ENCODE data around the gene LATS2.

LATS2 gene

DNA sequence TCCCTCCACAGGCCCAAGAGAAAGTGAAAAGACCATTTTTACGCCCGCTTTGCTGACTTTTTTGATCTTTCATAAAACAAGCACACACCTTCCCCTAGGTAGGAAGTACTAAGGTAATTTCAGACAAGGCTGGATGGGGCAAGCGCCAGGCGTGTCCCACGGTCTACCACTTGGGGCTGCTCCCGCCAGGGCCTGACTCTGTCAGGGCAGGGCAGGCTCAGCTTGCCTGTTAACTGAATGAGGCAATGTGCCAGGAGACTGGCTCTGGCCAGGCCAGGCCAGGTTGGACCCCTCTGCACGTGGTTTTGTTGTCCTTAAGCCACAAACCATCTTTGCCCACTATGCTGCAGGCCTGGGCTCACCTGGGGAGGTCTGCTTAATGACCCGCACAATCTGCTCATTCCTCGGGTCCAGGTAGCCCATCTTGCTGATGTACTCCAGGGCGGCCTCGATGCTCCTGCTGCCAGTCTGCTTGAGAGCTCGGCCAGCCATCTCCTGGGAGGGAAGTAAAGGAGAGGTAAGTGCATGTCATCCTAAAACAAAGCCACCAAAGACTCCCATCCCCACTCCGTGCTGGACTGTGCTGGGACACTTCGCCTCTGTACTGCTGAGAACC lies 70.4 kb downstream of the LATS2 start:
- no peak overlapping the region for H3K27ac ChIP-seq (ENCODE audit: low read length)
- peaks cover 22 to 43% of the 10 kb centered on the region in 2 donors for H3K36me3 ChIP-seq (ENCODE audit: control insufficient read depth in 2 of 2, insufficient read depth in 2 of 2, low read length in 2 of 2)
- H3K9ac ChIP-seq (ENCODE audit: low read length in 2 of 2) = no peak overlapping the region

DNA sequence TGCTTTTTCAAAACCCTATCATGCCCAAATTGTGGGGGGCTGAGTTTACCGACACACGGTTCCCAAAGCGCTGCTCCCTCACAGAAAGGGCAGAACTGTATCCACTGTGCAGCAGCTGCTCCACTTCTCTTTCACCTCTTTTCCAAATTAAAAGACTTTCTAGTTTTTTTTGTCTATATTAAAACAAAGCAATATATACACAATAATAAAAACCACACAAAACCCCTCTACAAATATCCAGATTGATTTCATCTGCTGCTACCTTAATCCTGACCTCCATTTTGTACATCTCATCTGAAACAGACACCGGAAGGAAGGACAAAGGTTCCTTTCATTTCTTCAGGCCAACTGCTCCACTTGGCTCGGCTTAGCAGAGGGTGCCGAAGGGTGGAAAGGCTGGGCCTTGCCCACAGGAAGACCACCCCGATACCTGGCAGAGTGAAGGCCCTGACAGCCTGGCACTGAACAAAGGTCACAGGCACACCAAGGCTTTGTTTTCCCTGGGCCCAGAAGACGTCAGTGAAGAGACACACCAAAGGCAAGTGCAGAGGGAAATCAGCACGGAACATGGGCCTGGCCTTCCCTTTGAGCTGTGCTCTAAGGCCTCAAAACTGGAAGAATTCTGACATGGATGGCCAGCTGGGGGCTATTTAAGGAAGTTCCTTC lies 71.6 kb downstream of the LATS2 start:
- Histone ChIP-seq H3K27me3 (ENCODE audit: control insufficient read depth in 1 of 2, insufficient read depth in 2 of 2, low read length in 2 of 2) (no peaks in the 10 kb centered on the region), H3K4me1 (ENCODE audit: control insufficient read depth, insufficient read depth, low read length) (peaks cover 3% of the 10 kb centered on the region), H3K36me3 (ENCODE audit: control insufficient read depth in 2 of 2, insufficient read depth in 2 of 2, low read length in 2 of 2) (peaks cover 25 to 40% of the 10 kb centered on the region in 2 donors), H3K27ac (ENCODE audit: low read length) (no peak overlapping the region), H3K9me3 (ENCODE audit: control insufficient read depth in 2 of 2, low read length in 2 of 2) (no peaks in the 10 kb centered on the region), H3K4me3 (ENCODE audit: low read length in 2 of 2) (no peak overlapping the region), H3K9ac (ENCODE audit: low read length in 2 of 2) (no peak overlapping the region)

More for the DNA sequence above, 70.4 kb downstream of the LATS2 start:
- H3K27me3 ChIP-seq (ENCODE audit: control insufficient read depth in 1 of 2, insufficient read depth in 2 of 2, low read length in 2 of 2) = no peaks in the 10 kb centered on the region
- peaks cover 5% of the 10 kb centered on the region for H3K4me1 ChIP-seq (ENCODE audit: control insufficient read depth, insufficient read depth, low read length)
- no peaks in the 10 kb centered on the region for H3K9me3 ChIP-seq (ENCODE audit: control insufficient read depth in 2 of 2, low read length in 2 of 2)
- no peak overlapping the region for H3K4me3 ChIP-seq (ENCODE audit: low read length in 2 of 2)

DNA sequence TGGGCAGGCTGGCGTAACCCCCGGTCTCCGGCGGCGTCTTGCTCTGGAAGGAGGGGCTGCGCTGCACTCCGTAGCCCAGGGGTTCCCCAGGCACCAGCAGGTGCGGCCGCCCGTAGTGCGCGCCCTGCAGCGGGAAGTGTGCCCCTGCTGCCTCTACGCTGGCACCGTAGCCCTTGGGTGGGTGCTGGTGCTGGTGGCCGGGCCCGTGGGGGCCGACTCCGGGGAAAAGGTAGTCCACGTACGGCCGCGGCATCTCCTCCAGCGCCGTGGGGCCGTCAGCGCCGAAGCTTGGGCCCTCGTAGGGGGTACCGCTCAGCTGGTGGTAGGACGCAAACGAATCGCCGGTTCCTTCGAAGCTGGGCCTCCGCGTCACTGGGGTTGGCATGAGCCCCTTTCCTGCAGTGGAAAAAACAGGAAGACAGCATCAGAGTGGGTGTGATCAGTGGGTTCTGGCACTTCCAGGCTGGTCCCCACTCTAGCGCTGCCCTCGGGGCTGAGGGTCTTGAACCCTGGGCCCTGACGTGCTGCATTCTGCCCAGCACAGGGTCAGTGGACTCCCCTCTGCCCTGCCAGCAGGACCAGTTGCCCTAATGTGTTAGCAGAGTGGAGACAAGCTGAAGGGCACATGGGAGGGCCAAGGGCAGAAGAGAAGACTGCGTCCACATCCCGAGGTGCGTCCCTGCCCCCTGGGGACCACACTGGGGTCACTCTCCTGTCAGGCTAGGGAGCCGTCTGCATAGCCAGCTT lies 72.3 kb downstream of the LATS2 start:
- no peak overlapping the region for H3K27ac ChIP-seq (ENCODE audit: low read length)
- peaks cover 2% of the 10 kb centered on the region for H3K4me1 ChIP-seq (ENCODE audit: control insufficient read depth, insufficient read depth, low read length)
- no peaks in the 10 kb centered on the region for H3K27me3 ChIP-seq (ENCODE audit: control insufficient read depth in 1 of 2, insufficient read depth in 2 of 2, low read length in 2 of 2)
- H3K4me3 ChIP-seq (ENCODE audit: low read length in 2 of 2) = no peak overlapping the region
- peaks cover 25 to 37% of the 10 kb centered on the region in 2 donors for H3K36me3 ChIP-seq (ENCODE audit: control insufficient read depth in 2 of 2, insufficient read depth in 2 of 2, low read length in 2 of 2)
- H3K9ac ChIP-seq (ENCODE audit: low read length in 2 of 2) = no peak overlapping the region
- no peaks in the 10 kb centered on the region for H3K9me3 ChIP-seq (ENCODE audit: control insufficient read depth in 2 of 2, low read length in 2 of 2)

DNA sequence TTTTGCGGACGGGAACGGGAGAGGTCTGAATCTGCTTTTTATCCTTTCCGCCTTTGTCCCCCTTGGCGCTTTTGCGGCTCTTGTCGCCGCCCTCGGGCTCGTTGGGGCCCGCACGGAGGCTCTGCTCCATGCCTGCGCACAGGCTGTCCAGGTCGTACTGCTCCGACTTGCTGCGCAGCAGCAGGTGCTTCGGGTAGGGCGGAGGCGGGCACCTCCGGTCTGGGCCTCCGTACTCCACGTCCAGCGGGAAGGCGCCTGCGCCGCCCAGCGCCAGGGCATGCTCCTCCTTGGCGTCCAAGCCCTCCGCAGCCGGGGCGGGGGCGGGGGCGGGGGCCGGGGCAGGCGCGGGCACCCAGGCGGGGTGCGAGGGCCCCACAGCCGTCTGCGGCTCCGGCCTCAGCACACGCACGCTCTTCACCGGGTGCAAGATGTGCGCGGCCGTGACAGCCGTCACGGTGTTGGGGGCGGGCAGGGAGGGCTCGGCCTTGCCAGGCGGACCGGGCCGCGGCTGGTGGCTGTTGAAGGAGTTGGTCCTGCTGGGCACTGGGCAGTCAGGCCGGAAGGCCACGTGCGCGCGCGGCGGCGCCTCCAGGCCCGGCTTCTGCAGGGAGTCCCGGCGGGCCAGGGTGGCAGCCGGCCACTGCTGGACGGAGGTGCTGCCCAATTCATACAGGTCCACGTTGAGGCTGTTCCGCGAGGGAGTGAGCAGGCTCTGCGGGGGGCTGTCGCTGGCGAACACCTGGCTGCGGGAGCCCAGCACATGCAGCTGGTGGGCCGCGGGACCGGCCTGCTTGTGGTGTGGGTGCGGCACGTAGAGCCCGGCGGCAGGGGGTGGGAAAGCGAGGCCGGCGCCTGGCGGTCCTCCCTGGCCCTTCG lies 73.1 kb downstream of the LATS2 start:
- Histone ChIP-seq H3K36me3 (ENCODE audit: control insufficient read depth in 2 of 2, insufficient read depth in 2 of 2, low read length in 2 of 2) (peaks cover 28 to 39% of the 10 kb centered on the region in 2 donors), H3K4me3 (ENCODE audit: low read length in 2 of 2) (no peak overlapping the region)

DNA sequence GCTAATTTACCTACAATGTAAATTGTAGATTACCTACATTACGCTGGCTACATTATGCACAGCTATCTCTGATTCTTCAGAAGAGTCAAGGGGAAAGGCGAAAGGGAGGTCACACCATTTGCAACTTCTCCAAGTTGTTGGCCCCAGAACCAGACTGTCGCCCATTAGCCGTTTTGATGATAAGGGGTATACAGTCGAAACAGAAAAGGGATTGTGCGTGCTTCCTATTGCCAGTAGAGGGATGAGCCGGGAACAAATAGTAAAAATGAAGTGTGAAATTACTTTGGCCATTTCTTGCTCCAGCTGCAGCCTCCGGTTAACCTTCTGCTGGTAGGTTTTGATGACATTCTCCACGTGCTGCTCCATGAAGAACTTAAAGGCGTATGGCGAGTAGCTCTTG lies 73.8 kb downstream of the LATS2 start:
- no peaks in the 10 kb centered on the region for H3K4me1 ChIP-seq (ENCODE audit: control insufficient read depth, insufficient read depth, low read length)
- peaks cover 33 to 40% of the 10 kb centered on the region in 2 donors for H3K36me3 ChIP-seq (ENCODE audit: control insufficient read depth in 2 of 2, insufficient read depth in 2 of 2, low read length in 2 of 2)
- H3K27ac ChIP-seq (ENCODE audit: low read length) = no peak overlapping the region

More for the DNA sequence above, 73.1 kb downstream of the LATS2 start:
- peaks cover 1% of the 10 kb centered on the region for H3K4me1 ChIP-seq (ENCODE audit: control insufficient read depth, insufficient read depth, low read length)
- no peaks in the 10 kb centered on the region for H3K9me3 ChIP-seq (ENCODE audit: control insufficient read depth in 2 of 2, low read length in 2 of 2)
- no peaks in the 10 kb centered on the region for H3K27me3 ChIP-seq (ENCODE audit: control insufficient read depth in 1 of 2, insufficient read depth in 2 of 2, low read length in 2 of 2)
- H3K27ac ChIP-seq (ENCODE audit: low read length) = no peak overlapping the region
- no peak overlapping the region for H3K9ac ChIP-seq (ENCODE audit: low read length in 2 of 2)

DNA sequence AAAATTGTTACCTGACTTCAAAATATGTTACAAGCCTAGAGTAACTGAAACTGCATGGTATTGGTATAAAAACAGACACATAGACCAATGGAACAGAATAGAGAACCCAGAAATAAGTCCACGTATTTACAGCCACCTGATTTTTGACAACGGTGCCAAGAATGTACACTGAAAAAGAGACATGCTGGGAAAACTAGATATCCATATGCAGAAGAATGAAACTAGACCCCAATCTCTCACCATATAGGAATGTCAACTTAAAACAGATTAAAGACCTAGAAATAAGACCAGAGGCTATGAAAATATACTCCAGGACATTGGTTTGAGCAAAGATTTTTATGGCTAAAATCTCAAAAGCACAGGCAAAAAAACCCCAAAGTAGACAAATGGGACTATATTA lies 76.5 kb downstream of the LATS2 start:
- Histone ChIP-seq H3K4me1 (ENCODE audit: control insufficient read depth, insufficient read depth, low read length) (no peaks in the 10 kb centered on the region), H3K9ac (ENCODE audit: low read length in 2 of 2) (no peak overlapping the region), H3K27ac (ENCODE audit: low read length) (no peak overlapping the region), H3K36me3 (ENCODE audit: control insufficient read depth in 2 of 2, insufficient read depth in 2 of 2, low read length in 2 of 2) (peaks cover 44 to 47% of the 10 kb centered on the region in 2 donors), H3K27me3 (ENCODE audit: control insufficient read depth in 1 of 2, insufficient read depth in 2 of 2, low read length in 2 of 2) (no peaks in the 10 kb centered on the region), H3K4me3 (ENCODE audit: low read length in 2 of 2) (no peak overlapping the region), H3K9me3 (ENCODE audit: control insufficient read depth in 2 of 2, low read length in 2 of 2) (no peaks in the 10 kb centered on the region)

More for the DNA sequence above, 73.8 kb downstream of the LATS2 start:
- Histone ChIP-seq H3K27me3 (ENCODE audit: control insufficient read depth in 1 of 2, insufficient read depth in 2 of 2, low read length in 2 of 2) (no peaks in the 10 kb centered on the region), H3K9me3 (ENCODE audit: control insufficient read depth in 2 of 2, low read length in 2 of 2) (no peaks in the 10 kb centered on the region), H3K4me3 (ENCODE audit: low read length in 2 of 2) (no peak overlapping the region), H3K9ac (ENCODE audit: low read length in 2 of 2) (no peak overlapping the region)

DNA sequence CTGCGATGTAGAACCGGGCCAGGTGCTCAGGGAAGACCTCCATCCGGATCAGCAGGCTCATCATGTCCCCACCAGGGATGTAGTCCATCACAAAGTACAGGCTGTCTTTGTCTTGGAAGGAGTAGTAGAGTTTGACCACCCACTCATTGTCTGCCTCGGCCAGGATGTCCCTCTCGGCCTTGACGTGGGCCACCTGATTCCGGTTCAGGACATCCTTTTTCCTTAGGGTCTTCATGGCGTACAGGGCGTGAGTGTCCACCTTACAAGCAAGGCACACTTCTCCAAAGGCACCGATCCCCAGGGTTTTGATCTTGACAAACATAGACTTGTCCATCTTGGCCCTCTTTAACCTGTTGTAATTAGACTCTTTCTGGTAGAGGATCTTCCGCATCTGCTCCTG lies 78.0 kb downstream of the LATS2 start:
- Histone ChIP-seq H3K9me3 (ENCODE audit: control insufficient read depth in 2 of 2, low read length in 2 of 2) (no peaks in the 10 kb centered on the region), H3K9ac (ENCODE audit: low read length in 2 of 2) (no peak overlapping the region), H3K27ac (ENCODE audit: low read length) (no peak overlapping the region), H3K4me1 (ENCODE audit: control insufficient read depth, insufficient read depth, low read length) (no peaks in the 10 kb centered on the region), H3K36me3 (ENCODE audit: control insufficient read depth in 2 of 2, insufficient read depth in 2 of 2, low read length in 2 of 2) (peaks cover 44 to 45% of the 10 kb centered on the region in 2 donors), H3K27me3 (ENCODE audit: control insufficient read depth in 1 of 2, insufficient read depth in 2 of 2, low read length in 2 of 2) (no peaks in the 10 kb centered on the region), H3K4me3 (ENCODE audit: low read length in 2 of 2) (no peak overlapping the region)

DNA sequence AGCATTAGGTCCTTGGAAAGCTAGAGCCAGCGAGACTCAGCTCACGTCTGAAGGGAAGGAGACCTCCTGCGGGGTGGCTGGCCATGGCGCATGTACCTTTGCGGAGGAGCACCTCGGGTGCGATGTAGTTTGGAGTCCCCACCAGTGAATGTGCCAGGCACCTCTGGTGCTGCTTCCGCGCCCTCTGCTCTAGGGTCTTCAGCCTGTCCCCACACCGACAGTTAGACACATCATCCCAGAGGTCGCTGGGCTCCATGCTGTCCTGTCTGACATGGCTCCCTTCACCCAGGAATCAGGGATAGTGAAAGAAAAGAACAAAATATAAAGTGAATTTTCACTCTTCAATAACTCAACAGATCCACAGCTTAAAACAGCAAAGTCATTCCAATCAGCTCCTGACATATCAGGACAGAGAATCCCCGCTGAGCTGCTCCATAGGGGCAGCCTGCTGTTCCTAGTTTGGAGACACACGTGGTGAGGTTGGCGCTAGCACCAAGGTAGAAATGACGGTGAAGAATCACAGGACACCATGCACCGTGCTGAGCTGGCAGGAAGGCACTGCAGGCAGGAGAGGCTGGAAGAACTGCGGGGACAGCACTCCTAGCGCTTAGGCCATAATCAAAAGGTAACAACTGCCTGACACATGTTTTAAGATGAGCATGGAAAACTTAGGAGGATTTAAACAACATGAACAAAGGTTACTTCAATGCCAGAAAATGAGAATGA lies 79.9 kb downstream of the LATS2 start:
- H3K4me1 ChIP-seq (ENCODE audit: control insufficient read depth, insufficient read depth, low read length) = no peaks in the 10 kb centered on the region
- no peak overlapping the region for H3K4me3 ChIP-seq (ENCODE audit: low read length in 2 of 2)
- H3K27ac ChIP-seq (ENCODE audit: low read length) = no peak overlapping the region
- no peak overlapping the region for H3K9ac ChIP-seq (ENCODE audit: low read length in 2 of 2)
- H3K27me3 ChIP-seq (ENCODE audit: control insufficient read depth in 1 of 2, insufficient read depth in 2 of 2, low read length in 2 of 2) = no peaks in the 10 kb centered on the region
- H3K36me3 ChIP-seq (ENCODE audit: control insufficient read depth in 2 of 2, insufficient read depth in 2 of 2, low read length in 2 of 2) = peaks cover 37 to 46% of the 10 kb centered on the region in 2 donors
- H3K9me3 ChIP-seq (ENCODE audit: control insufficient read depth in 2 of 2, low read length in 2 of 2) = no peaks in the 10 kb centered on the region

DNA sequence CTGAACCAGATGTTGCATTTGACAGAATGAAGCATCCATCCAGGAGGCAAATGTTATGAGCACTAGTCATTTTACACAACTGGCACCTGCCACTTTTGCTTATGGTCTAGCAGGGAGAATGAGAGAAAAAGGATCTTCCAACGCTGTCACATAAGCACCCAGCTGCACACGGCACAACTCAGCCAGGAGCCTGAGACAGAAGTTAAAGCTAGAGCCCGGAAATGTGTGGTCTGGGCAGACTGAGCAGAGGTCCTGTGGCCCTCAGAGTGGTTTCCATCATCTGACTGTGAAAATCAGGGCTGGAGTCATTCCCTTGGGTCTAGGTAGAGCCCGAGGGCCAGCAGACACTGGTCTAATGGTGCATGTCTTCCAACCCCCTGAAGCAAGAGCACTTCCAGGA lies 80.5 kb downstream of the LATS2 start:
- no peaks in the 10 kb centered on the region for H3K4me1 ChIP-seq (ENCODE audit: control insufficient read depth, insufficient read depth, low read length)
- H3K9me3 ChIP-seq (ENCODE audit: control insufficient read depth in 2 of 2, low read length in 2 of 2) = no peaks in the 10 kb centered on the region
- no peak overlapping the region for H3K9ac ChIP-seq (ENCODE audit: low read length in 2 of 2)
- peaks cover 40 to 45% of the 10 kb centered on the region in 2 donors for H3K36me3 ChIP-seq (ENCODE audit: control insufficient read depth in 2 of 2, insufficient read depth in 2 of 2, low read length in 2 of 2)
- no peaks in the 10 kb centered on the region for H3K27me3 ChIP-seq (ENCODE audit: control insufficient read depth in 1 of 2, insufficient read depth in 2 of 2, low read length in 2 of 2)
- no peak overlapping the region for H3K4me3 ChIP-seq (ENCODE audit: low read length in 2 of 2)
- no peak overlapping the region for H3K27ac ChIP-seq (ENCODE audit: low read length)

DNA sequence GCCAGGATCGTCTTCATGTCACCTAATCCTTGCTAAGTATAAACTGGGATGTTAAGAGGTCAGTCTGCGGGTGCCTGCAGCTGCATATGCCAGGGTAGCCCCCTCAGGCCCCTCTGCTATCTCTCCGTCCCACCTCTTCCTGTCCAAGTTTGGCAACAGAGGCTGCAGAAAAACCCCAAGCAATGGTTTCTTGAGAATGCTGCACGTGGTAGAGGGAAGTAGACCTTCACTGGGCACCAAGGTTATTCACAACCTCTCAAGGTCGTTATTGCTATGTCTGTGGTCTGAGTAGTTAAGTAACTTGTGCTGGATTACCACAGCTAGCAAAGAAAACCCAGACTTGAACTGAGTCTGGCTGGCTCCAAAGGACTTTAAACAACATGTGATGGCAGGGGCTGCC lies 81.0 kb downstream of the LATS2 start:
- no peaks in the 10 kb centered on the region for H3K9me3 ChIP-seq (ENCODE audit: control insufficient read depth in 2 of 2, low read length in 2 of 2)
- no peaks in the 10 kb centered on the region for H3K27me3 ChIP-seq (ENCODE audit: control insufficient read depth in 1 of 2, insufficient read depth in 2 of 2, low read length in 2 of 2)
- H3K9ac ChIP-seq (ENCODE audit: low read length in 2 of 2) = no peak overlapping the region
- H3K4me3 ChIP-seq (ENCODE audit: low read length in 2 of 2) = no peak overlapping the region
- H3K36me3 ChIP-seq (ENCODE audit: control insufficient read depth in 2 of 2, insufficient read depth in 2 of 2, low read length in 2 of 2) = peaks cover 41 to 47% of the 10 kb centered on the region in 2 donors
- no peak overlapping the region for H3K27ac ChIP-seq (ENCODE audit: low read length)
- no peaks in the 10 kb centered on the region for H3K4me1 ChIP-seq (ENCODE audit: control insufficient read depth, insufficient read depth, low read length)
